ENCODE results near the gene PRLR. TPM values are rescaled to one million over a fixed set of nuclear protein-coding genes. Genes with fewer than 3 reads are reported as not detected.
"Not testable (repeated sequence)": the region's sequence is repeated elsewhere in the genome, so short reads cannot be mapped to it uniquely, and the experiment has no call there.

Gene PRLR
- total RNA-seq, 2 experiments from 2014 or later: not detected

DNA sequence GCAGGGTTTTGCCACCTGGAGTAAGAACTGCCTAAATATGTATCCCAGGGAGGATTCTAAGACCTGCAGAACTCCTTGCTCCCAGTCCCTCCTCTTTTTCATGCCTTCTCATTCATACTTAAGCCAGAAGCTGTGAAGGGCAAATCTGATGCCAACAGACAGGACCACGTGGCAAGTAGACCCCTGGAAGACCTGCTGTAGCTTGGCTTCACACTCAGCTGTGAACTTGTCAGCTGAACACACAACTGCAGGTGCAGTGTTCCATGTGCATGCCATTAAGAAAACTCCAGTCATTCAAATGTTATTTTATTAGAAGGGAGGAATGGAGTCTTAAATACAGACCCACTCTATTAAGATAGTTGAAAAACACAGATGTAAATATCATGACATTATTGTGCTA is 103.3 kb downstream of the PRLR start:
- Mint-ChIP-seq H3K27ac (no peak overlapping the region), H3K27me3 (peaks cover 48% of the 10 kb centered on the region), H3K4me1 (ENCODE audit: low read depth) (peaks cover 21% of the 10 kb centered on the region)

GRCh38 chr5:35125746-35126145 is 104.5 kb downstream of the PRLR start:
- H3K4me1 Mint-ChIP-seq (ENCODE audit: low read depth): peaks cover 21% of the 10 kb centered on the region
- H3K27ac Mint-ChIP-seq: no peak overlapping the region
- H3K27me3 Mint-ChIP-seq: peaks cover 41% of the 10 kb centered on the region
- DNase-seq: no peak
- no peaks in the 10 kb centered on the region for H3K36me3 Mint-ChIP-seq
- intact Hi-C loops (cut with micrococcal nuclease): no loop called here
- CTCF ChIA-PET: no interaction called here
- no peaks in the 10 kb centered on the region for H3K9me3 Mint-ChIP-seq
- POLR2A ChIA-PET: no interaction called here
- no peak overlapping the region for H3K4me3 Mint-ChIP-seq

More for the DNA sequence above, 103.3 kb downstream of the PRLR start:
- H3K4me3 Mint-ChIP-seq: no peak overlapping the region
- ChIA-PET CTCF (no interaction called here), POLR2A (no interaction called here)
- no peaks in the 10 kb centered on the region for H3K36me3 Mint-ChIP-seq
- DNase-seq: no peak
- intact Hi-C loops (cut with micrococcal nuclease): no loop called here
- no peaks in the 10 kb centered on the region for H3K9me3 Mint-ChIP-seq

DNA sequence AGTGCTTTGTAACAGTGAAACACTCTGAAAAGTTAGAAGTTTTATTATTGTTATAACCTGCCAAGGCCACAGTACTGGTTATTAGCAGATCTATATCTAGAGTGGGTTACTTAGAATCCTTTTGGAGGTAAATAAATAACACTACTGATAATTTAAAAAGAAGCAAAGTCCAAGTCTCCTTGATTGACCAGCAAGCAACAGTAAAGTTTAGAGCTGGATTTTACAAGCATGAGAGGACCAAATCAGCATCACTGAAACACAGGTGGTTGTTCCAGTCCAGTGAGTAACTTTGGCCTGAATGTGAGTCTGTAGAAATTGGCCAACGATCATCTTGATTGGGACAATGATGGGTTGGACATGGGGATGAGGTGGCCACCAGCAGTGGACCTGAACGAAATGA is 105.4 kb downstream of the PRLR start:
- DNase-seq: no peak
- no peak overlapping the region for H3K27ac Mint-ChIP-seq
- no peaks in the 10 kb centered on the region for H3K36me3 Mint-ChIP-seq
- CTCF ChIA-PET: no interaction called here
- intact Hi-C loops (cut with micrococcal nuclease): no loop called here
- H3K27me3 Mint-ChIP-seq: peaks cover 39% of the 10 kb centered on the region
- H3K4me1 Mint-ChIP-seq (ENCODE audit: low read depth): peaks cover 13% of the 10 kb centered on the region
- POLR2A ChIA-PET: no interaction called here
- no peak overlapping the region for H3K4me3 Mint-ChIP-seq
- H3K9me3 Mint-ChIP-seq: no peaks in the 10 kb centered on the region

DNA sequence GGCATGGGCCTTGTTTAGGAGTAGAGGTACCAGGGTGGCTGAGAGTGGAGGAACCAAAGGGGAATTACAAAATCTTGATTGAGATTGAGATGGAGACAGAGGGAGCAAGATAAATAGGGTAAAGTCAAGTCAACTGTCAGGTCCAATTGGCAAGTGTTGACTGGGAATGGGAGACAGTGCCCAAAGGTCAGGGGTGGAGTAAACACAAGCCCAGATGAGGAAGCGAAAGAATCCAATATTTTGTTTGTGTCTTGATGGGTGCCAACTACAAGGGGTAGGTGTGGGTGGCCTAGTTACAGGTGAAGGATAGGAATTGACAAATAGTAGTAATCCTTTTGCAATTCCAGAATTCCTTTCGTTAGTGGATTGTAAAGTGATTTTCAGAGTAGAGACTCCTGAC is 107.5 kb downstream of the PRLR start:
- H3K9me3 Mint-ChIP-seq: no peaks in the 10 kb centered on the region
- H3K36me3 Mint-ChIP-seq: no peaks in the 10 kb centered on the region
- ChIA-PET POLR2A (no interaction called here), CTCF (no interaction called here)
- no peak overlapping the region for H3K4me3 Mint-ChIP-seq
- H3K27me3 Mint-ChIP-seq: peaks cover 34% of the 10 kb centered on the region
- H3K4me1 Mint-ChIP-seq (ENCODE audit: low read depth): peaks cover 1% of the 10 kb centered on the region
- H3K27ac Mint-ChIP-seq: no peak overlapping the region
- intact Hi-C loops (cut with micrococcal nuclease): no loop called here
- no peak for DNase-seq

DNA sequence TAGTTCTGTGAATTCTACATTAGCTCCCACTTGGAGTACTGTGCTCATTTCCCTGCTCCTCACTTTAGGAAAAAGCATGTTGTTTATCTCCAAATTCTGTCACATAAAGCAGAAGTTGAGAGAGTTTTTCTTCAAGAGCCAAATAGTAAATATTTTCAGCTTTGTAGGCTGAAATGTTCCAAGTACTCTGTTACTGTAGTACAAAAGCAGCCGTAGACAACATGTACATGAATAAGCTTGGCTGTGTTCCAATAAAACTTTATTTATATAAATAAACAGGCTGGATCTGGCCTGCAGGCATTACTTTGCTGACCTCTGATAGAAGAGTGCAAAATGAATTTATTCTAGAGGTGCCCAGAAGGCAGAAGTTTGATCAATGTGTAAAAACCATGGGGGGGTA is 109.6 kb downstream of the PRLR start:
- CTCF ChIA-PET: no interaction called here
- POLR2A ChIA-PET: no interaction called here
- intact Hi-C loops (cut with micrococcal nuclease): no loop called here

GRCh38 chr5:35117967-35118366 is 112.3 kb downstream of the PRLR start:
- peaks cover 22% of the 10 kb centered on the region for H3K27me3 Mint-ChIP-seq
- no peaks in the 10 kb centered on the region for H3K36me3 Mint-ChIP-seq
- no peak overlapping the region for H3K27ac Mint-ChIP-seq
- POLR2A ChIA-PET: no interaction called here
- no peaks in the 10 kb centered on the region for H3K9me3 Mint-ChIP-seq
- H3K4me1 Mint-ChIP-seq (ENCODE audit: low read depth): peaks cover 3% of the 10 kb centered on the region
- no peak overlapping the region for H3K4me3 Mint-ChIP-seq
- peak; percentile 11 for DNase-seq
- CTCF ChIA-PET: no interaction called here
- intact Hi-C loops (cut with micrococcal nuclease): no loop called here

More for the DNA sequence above, 109.6 kb downstream of the PRLR start:
- no peaks in the 10 kb centered on the region for H3K9me3 Mint-ChIP-seq
- no peak for DNase-seq
- no peak overlapping the region for H3K4me3 Mint-ChIP-seq
- H3K4me1 Mint-ChIP-seq (ENCODE audit: low read depth): peaks cover 3% of the 10 kb centered on the region
- H3K36me3 Mint-ChIP-seq: no peaks in the 10 kb centered on the region
- H3K27ac Mint-ChIP-seq: no peak overlapping the region
- peaks cover 24% of the 10 kb centered on the region for H3K27me3 Mint-ChIP-seq

GRCh38 chr5:35115920-35116319 is 114.4 kb downstream of the PRLR start:
- H3K27me3 Mint-ChIP-seq: peaks cover 18% of the 10 kb centered on the region
- H3K4me3 Mint-ChIP-seq: no peak overlapping the region
- H3K9me3 Mint-ChIP-seq: no peaks in the 10 kb centered on the region
- intact Hi-C loops (cut with micrococcal nuclease): no loop called here
- CTCF ChIA-PET: no interaction called here
- no peak for DNase-seq
- no peaks in the 10 kb centered on the region for H3K36me3 Mint-ChIP-seq
- H3K4me1 Mint-ChIP-seq (ENCODE audit: low read depth): peaks cover 3% of the 10 kb centered on the region
- POLR2A ChIA-PET: no interaction called here
- no peak overlapping the region for H3K27ac Mint-ChIP-seq

DNA sequence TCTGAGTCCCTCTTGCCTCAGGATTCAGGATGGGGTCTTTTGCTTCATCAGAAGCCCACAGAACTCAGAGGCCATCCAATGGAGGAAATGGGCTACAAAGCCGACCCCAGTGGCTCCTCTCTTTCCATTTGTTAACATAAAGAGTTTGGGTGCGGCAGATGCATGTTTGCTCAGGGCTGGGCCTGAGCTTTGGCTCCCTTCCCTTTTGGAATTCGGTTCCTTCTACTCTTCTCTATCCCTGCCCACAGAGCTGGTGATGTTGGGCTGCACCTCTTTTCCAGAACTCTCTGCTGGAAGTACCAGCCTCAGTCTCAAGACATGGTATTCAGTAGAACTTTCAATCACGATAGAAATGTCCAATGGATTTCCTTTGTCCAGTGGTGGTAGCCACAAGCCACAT is 115.6 kb downstream of the PRLR start:
- peaks cover 3% of the 10 kb centered on the region for H3K4me1 Mint-ChIP-seq (ENCODE audit: low read depth)
- no peak overlapping the region for H3K4me3 Mint-ChIP-seq
- ChIA-PET POLR2A (no interaction called here), CTCF (no interaction called here)
- intact Hi-C loops (cut with micrococcal nuclease): no loop called here
- H3K27me3 Mint-ChIP-seq: peaks cover 15% of the 10 kb centered on the region
- DNase-seq: no peak
- no peak overlapping the region for H3K27ac Mint-ChIP-seq
- no peaks in the 10 kb centered on the region for H3K36me3 Mint-ChIP-seq
- no peaks in the 10 kb centered on the region for H3K9me3 Mint-ChIP-seq

GRCh38 chr5:35112300-35112699 is 118.0 kb downstream of the PRLR start:
- Mint-ChIP-seq H3K4me1 (ENCODE audit: low read depth) (no peaks in the 10 kb centered on the region), H3K27ac (no peak overlapping the region), H3K36me3 (no peaks in the 10 kb centered on the region), H3K9me3 (peaks cover 6% of the 10 kb centered on the region), H3K4me3 (no peak overlapping the region), H3K27me3 (peaks cover 17% of the 10 kb centered on the region)
- intact Hi-C loops (cut with micrococcal nuclease): no loop called here
- ChIA-PET CTCF (no interaction called here), POLR2A (no interaction called here)
- no peak for DNase-seq

DNA sequence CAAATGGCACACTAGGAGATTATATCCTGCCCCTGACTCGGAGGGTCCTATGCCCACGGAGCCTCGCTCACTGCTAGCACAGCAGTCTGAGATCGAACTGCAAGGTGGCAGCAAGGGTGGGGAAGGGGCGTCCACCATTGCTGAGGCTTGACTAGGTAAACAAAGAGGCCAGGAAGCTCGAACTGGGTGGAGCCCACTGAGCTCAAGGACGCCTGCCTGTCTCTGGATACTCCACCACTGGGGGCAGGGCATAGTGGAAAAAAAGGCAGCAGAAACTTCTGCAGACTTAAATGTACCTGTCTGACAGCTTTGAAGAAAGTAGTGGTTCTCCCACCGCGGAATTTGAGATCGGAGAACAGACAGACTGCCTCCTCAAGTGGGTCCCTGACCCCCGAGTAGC is 125.7 kb downstream of the PRLR start:
- peaks cover 44% of the 10 kb centered on the region for H3K27me3 Mint-ChIP-seq
- CTCF ChIA-PET: interaction anchor here (0.9 kb wide), 1 partner anchor 14 kb away, joined by 3 read pairs; no protein-coding TSS in a partner anchor
- H3K36me3 Mint-ChIP-seq; intact Hi-C loops (cut with micrococcal nuclease); POLR2A ChIA-PET; DNase-seq; H3K4me1 Mint-ChIP-seq (ENCODE audit: low read depth); H3K4me3 Mint-ChIP-seq; H3K9me3 Mint-ChIP-seq; H3K27ac Mint-ChIP-seq: not testable (repeated sequence)

DNA sequence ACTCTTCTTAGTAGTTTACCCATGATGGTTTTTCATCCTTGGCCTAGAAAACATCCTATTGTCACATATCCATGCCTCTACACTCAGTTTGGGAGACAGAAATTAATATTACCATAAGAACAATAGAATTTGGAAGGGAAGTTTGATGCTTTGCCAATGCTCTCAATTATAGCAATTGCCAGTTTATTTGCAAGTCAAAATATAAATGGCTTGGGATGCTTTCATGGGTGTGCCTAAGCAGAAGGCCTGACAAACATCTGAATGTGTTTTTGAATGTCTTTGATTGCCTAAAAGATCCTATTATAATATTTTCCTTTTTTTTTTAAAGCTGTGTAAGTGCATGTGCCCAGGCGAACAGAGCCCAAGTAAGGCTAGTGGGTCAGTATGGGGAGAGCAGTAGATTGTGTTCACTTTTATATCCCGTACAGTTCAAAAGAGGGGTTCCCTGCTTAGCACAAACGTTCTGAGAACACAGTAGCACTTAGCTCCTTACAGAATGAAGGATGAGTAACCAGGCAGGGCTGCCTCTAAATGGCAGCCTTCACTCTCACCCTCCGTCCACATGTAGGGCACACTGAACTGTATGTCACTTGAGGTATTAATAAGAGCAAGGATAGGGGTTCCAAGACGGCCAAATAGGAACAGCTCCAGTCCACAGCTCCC is 126.5 kb downstream of the PRLR start:
- ChIA-PET CTCF (no interaction called here), POLR2A (no interaction called here)
- Mint-ChIP-seq H3K27ac (no peak overlapping the region), H3K4me1 (ENCODE audit: low read depth) (no peaks in the 10 kb centered on the region), H3K36me3 (no peaks in the 10 kb centered on the region), H3K9me3 (peaks cover 5% of the 10 kb centered on the region), H3K27me3 (peaks cover 41% of the 10 kb centered on the region), H3K4me3 (no peak overlapping the region)
- intact Hi-C loops (cut with micrococcal nuclease): no loop called here
- no peak for DNase-seq

- H3K4me1 Mint-ChIP-seq (ENCODE audit: low read depth); CTCF ChIA-PET; H3K4me3 Mint-ChIP-seq; intact Hi-C loops (cut with micrococcal nuclease); DNase-seq; H3K36me3 Mint-ChIP-seq; POLR2A ChIA-PET; H3K9me3 Mint-ChIP-seq; H3K27ac Mint-ChIP-seq: not testable (repeated sequence)
- peaks cover 33% of the 10 kb centered on the region for H3K27me3 Mint-ChIP-seq
Measured at GRCh38 chr5:35101720-35102119, 128.6 kb downstream of the PRLR start.

- Mint-ChIP-seq H3K27ac (no peak overlapping the region), H3K36me3 (no peaks in the 10 kb centered on the region), H3K9me3 (no peaks in the 10 kb centered on the region), H3K4me3 (no peak overlapping the region), H3K4me1 (ENCODE audit: low read depth) (no peaks in the 10 kb centered on the region), H3K27me3 (peaks cover 31% of the 10 kb centered on the region)
- no peak for DNase-seq
- intact Hi-C loops (cut with micrococcal nuclease): no loop called here
- POLR2A ChIA-PET: no interaction called here
- CTCF ChIA-PET: no interaction called here
Measured at GRCh38 chr5:35101016-35101415, 129.3 kb downstream of the PRLR start.
